Prostate gland (tissue), 2 donors: ENCODE measurements around the gene R3HCC1L.
"Not testable (repeated sequence)": the region's sequence is repeated elsewhere in the genome, so short reads cannot be mapped to it uniquely, and the experiment has no call there.

ENCODE experiments used
- POLR2A ChIP-seq: fragments of 450-650 bp; IDR thresholded peaks from one replicate; pipeline ENCODE4 v1.6.1; 2016; ENCODE audit warnings: antibody characterized with exemption, mild to moderate bottlenecking
- TF ChIP-seq, protein P1 (sequence below), 4 experiments: fragments of 200-600 bp in 2 of 4; fragments of 450-650 bp in 2 of 4; sonication (generic) in 2 of 4; IDR thresholded peaks; 1 replicate in 3 of 4; 2 replicates in 1 of 4; pipeline ENCODE4 v1.5.1; 2016 to 2019; ENCODE audit warnings: antibody characterized with exemption in 4 of 4, mild to moderate bottlenecking in 2 of 4, moderate library complexity in 2 of 4

GRCh38 chr10:98133075-98133752, 1.2 kb upstream of the R3HCC1L start:
- not testable (repeated sequence) for TF ChIP-seq POLR2A
- TF ChIP-seq, protein P1, sequence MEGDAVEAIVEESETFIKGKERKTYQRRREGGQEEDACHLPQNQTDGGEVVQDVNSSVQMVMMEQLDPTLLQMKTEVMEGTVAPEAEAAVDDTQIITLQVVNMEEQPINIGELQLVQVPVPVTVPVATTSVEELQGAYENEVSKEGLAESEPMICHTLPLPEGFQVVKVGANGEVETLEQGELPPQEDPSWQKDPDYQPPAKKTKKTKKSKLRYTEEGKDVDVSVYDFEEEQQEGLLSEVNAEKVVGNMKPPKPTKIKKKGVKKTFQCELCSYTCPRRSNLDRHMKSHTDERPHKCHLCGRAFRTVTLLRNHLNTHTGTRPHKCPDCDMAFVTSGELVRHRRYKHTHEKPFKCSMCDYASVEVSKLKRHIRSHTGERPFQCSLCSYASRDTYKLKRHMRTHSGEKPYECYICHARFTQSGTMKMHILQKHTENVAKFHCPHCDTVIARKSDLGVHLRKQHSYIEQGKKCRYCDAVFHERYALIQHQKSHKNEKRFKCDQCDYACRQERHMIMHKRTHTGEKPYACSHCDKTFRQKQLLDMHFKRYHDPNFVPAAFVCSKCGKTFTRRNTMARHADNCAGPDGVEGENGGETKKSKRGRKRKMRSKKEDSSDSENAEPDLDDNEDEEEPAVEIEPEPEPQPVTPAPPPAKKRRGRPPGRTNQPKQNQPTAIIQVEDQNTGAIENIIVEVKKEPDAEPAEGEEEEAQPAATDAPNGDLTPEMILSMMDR (IDR thresholded peaks at IDR 0.05) = not testable (repeated sequence)
